K562 (cell line): ENCODE results near the gene ITGAE. TPM values are rescaled to one million over a fixed set of nuclear protein-coding genes. Genes with fewer than 3 reads are reported as not detected.

Source experiments
- ATAC-seq: fragments of 200-7000 bp; cut with Tn5 transposase; 3 replicates; pipeline ENCODE4 v1.9.1; 2020; ENCODE audit warnings: moderate library complexity
- BruUV-seq: library from RNA; stranded (reverse); fragments of 400-500 nt; replicated peaks from 2 replicates; lab custom pipeline; 2021; lab: Mats Ljungman, UMichigan
- CTCF ChIA-PET: fragments of 300-600 bp; formaldehyde crosslinking; extraction: SDS; loops from one replicate; lab custom pipeline; 2021; ENCODE audit warnings: low intra/inter-chr PET ratio; lab: Yijun Ruan, JAX
- POLR2A ChIA-PET: fragments of 300-600, 350-650 bp; sonication (Branson Sonifier 250); formaldehyde crosslinking; extraction: SDS; loops from one replicate; lab custom pipeline; 2021; ENCODE audit warnings: antibody characterized with exemption, inconsistent platforms; lab: Yijun Ruan, JAX
- DNase-seq, 4 experiments: peaks; one replicate each; pipeline versions ENCODE4 v3.0.0 to v3.0.0-alpha.2; 2011 to 2018; ENCODE audit warnings: low spot score in 3 of 4, mixed read lengths in 3 of 4; ENCODE audit errors: extremely low read depth in 1 of 4
- FAIRE-seq: peaks from 2 replicates; lab custom pipeline; 2011; peaks lifted over from hg19 to GRCh38; lab: Jason Lieb, UNC
- H2AFZ ChIP-seq: 2 replicates; pipeline ENCODE4 v1.6.0; 2011; ENCODE audit warnings: low read depth, low read length, control low read depth, inconsistent platforms
- H3K27ac ChIP-seq: fragments of 200-600 bp; 3 replicates; pipeline ENCODE4 v1.8.0; 2011; ENCODE audit warnings: low read depth, mild to moderate bottlenecking, control low read depth, inconsistent platforms, low read length, moderate library complexity, mixed read lengths; ENCODE audit errors: extremely low read depth
- H3K27me3 ChIP-seq, 2 experiments: fragments of 300-600 bp in 1 of 2; 2 replicates in 1 of 2; 3 replicates in 1 of 2; pipeline versions ENCODE4 v1.6.0 to v1.8.0; 2011; ENCODE audit warnings: inconsistent platforms in 2 of 2, low read length in 2 of 2, mild to moderate bottlenecking in 1 of 2, mixed read lengths in 1 of 2, moderate library complexity in 1 of 2; ENCODE audit not compliant: control insufficient read depth in 2 of 2, insufficient read depth in 2 of 2
- H3K36me3 ChIP-seq: fragments of 300-600 bp; 3 replicates; pipeline ENCODE4 v1.8.0; 2011; ENCODE audit warnings: mild to moderate bottlenecking, low read length, inconsistent platforms; ENCODE audit not compliant: control insufficient read depth, insufficient read depth
- H3K4me1 ChIP-seq, 2 experiments: fragments of 200-600 bp in 1 of 2; replicated peaks in 1 of 2; 2 replicates in 1 of 2; 3 replicates in 1 of 2; pipeline versions ENCODE4 v1.5.1 to v1.8.0; 2011; ENCODE audit warnings: inconsistent platforms in 2 of 2, low read length in 2 of 2, mild to moderate bottlenecking in 1 of 2, mixed read lengths in 1 of 2, moderate library complexity in 1 of 2; ENCODE audit not compliant: control insufficient read depth in 2 of 2, insufficient read depth in 2 of 2
- H3K4me2 ChIP-seq: 2 replicates; pipeline ENCODE4 v1.6.1; 2011; ENCODE audit warnings: low read length, control low read depth, inconsistent platforms, mixed read lengths; ENCODE audit not compliant: insufficient read depth
- H3K4me3 ChIP-seq: fragments of 200-600 bp; sonication (generic), shearing (Covaris generic); 2 replicates; pipeline ENCODE4 v1.5.1; 2016; ENCODE audit warnings: control low read depth, inconsistent platforms
- H3K79me2 ChIP-seq: fragments of 200-600 bp; 3 replicates; pipeline ENCODE4 v1.8.0; 2011; ENCODE audit warnings: low read length, inconsistent platforms; ENCODE audit not compliant: control insufficient read depth, insufficient read depth
- H3K9ac ChIP-seq, 2 experiments: 2 replicates each; pipeline versions ENCODE4 v1.6.0 to v1.6.1; 2011; ENCODE audit warnings: low read depth in 2 of 2, low read length in 2 of 2, control low read depth in 1 of 2, inconsistent platforms in 1 of 2, mild to moderate bottlenecking in 1 of 2, mixed read lengths in 1 of 2; ENCODE audit not compliant: insufficient read depth in 1 of 2
- H3K9me1 ChIP-seq: one replicate; pipeline ENCODE4 v1.6.0; 2011; ENCODE audit warnings: inconsistent platforms, mild to moderate bottlenecking, low read length, moderate library complexity; ENCODE audit not compliant: control insufficient read depth, insufficient read depth
- H3K9me3 ChIP-seq: replicated peaks from 2 replicates; pipeline ENCODE4 v1.5.1; 2011; ENCODE audit warnings: low read depth, low read length, inconsistent platforms; ENCODE audit not compliant: control insufficient read depth, insufficient read depth
- H4K20me1 ChIP-seq: replicated peaks from 2 replicates; pipeline ENCODE4 v1.6.1; 2011; ENCODE audit warnings: low read length, inconsistent platforms, mixed read lengths; ENCODE audit not compliant: control insufficient read depth, insufficient read depth
- ELK3 ChIP-seq: fragments of 450-650 bp; formaldehyde crosslinking; IDR thresholded peaks from 2 replicates; pipeline ENCODE4 v1.4.0; 2020; ENCODE audit warnings: mild to moderate bottlenecking
- HEY1 ChIP-seq: fragments of 250-450 bp; sonication (Bioruptor Pico); IDR thresholded peaks from 2 replicates; pipeline ENCODE4 v1.5.0; 2020; ENCODE audit warnings: mild to moderate bottlenecking, moderate library complexity, borderline replicate concordance
- HNRNPLL ChIP-seq: fragments of 200-400 bp; formaldehyde crosslinking; IDR thresholded peaks from 2 replicates; pipeline ENCODE4 v1.6.1; 2017; ENCODE audit warnings: low read length, low read depth, mild to moderate bottlenecking; ENCODE audit not compliant: poor library complexity, severe bottlenecking
- MAX ChIP-seq: sonication (generic); formaldehyde crosslinking; IDR thresholded peaks from 2 replicates; pipeline ENCODE4 v1.9.0; 2022; ENCODE audit warnings: mild to moderate bottlenecking, missing genetic modification reagents
- POLR2G ChIP-seq: fragments of 200-400 bp; formaldehyde crosslinking; IDR thresholded peaks from 2 replicates; pipeline ENCODE4 v1.6.1; 2017; ENCODE audit warnings: low read depth, mild to moderate bottlenecking, antibody characterized with exemption, low read length, moderate library complexity
- POLR2H ChIP-seq: IDR thresholded peaks from 2 replicates; pipeline ENCODE4 v1.6.1; 2016; ENCODE audit warnings: missing genetic modification characterization, low read depth, mild to moderate bottlenecking, control low read depth, missing compliant biosample characterization, moderate library complexity
- SIRT6 ChIP-seq: IDR thresholded peaks from one replicate; pipeline ENCODE4 v1.6.1; 2012; ENCODE audit warnings: low read depth, mild to moderate bottlenecking, control low read depth, inconsistent platforms, low read length, moderate library complexity
- SRSF7 ChIP-seq: fragments of 200-400 bp; formaldehyde crosslinking; optimal IDR thresholded peaks from 2 replicates; pipeline ENCODE3; 2017; ENCODE audit warnings: mild to moderate bottlenecking, low read depth, low read length
- STAT6 ChIP-seq: sonication (generic); formaldehyde crosslinking; IDR thresholded peaks from 2 replicates; pipeline ENCODE4 v1.8.1; 2023; ENCODE audit warnings: mild to moderate bottlenecking, missing genetic modification reagents
- ZNF134 ChIP-seq: fragments of 250-450 bp; sonication (Bioruptor Pico); conservative IDR thresholded peaks from 2 replicates; pipeline ENCODE4 v1.4.0; 2020
- WGBS: fragments of 100-300 bp; shearing (Covaris generic); methylation state at CpG from one replicate; pipeline ENCODE4 v1.1.6; 2016; ENCODE audit warnings: low coverage, mixed read lengths; ENCODE audit not compliant: insufficient coverage; ENCODE audit errors: missing lambda C conversion rate; 5-methylcytosine and 5-hydroxymethylcytosine counted together
- in situ Hi-C: fragments of 300-500 bp; cut with MboI; formaldehyde crosslinking; loops from 4 replicates; pipeline ENCODE4 v1.15.0; 2018; ENCODE audit warnings: inconsistent platforms, mixed read lengths
- intact Hi-C: fragments of 100-400 bp; cut with micrococcal nuclease; formaldehyde crosslinking; loops from 2 replicates; pipeline ENCODE4 v1.14.2; 2022
- polyA plus RNA-seq, 8 experiments: library from polyadenylated mRNA; depleted of rRNA in 4 of 8; stranded (reverse) in 5 of 8; unstranded in 3 of 8; fragments of >200 nt; fragmentation: Nextera tagmentation in 2 of 8; fragmentation: Illumina TruSeq in 1 of 8; extraction: Ambion mirVana in 2 of 8; extraction: Trizol in 1 of 8; gene quantifications; 2 replicates each; pipeline versions ENCODE4 v1.2.1 to v1.2.3, GENCODE V29; 2011 to 2014; ENCODE audit warnings: inconsistent platforms in 1 of 8, missing spikeins in 1 of 8
- total RNA-seq, 7 experiments: library from RNA; depleted of rRNA in 6 of 7; stranded (reverse); fragments of >200 nt in 6 of 7; fragmentation: Illumina TruSeq in 2 of 7; extraction: Trizol in 2 of 7; gene quantifications; 2 replicates each; pipeline versions ENCODE4 v1.2.1 to v1.2.3, GENCODE V29; 2011 to 2021; ENCODE audit warnings: low replicate concordance in 1 of 7
- TF ChIP-seq, protein P1 (sequence below): fragments of 450-650 bp; conservative IDR thresholded peaks from 2 replicates; pipeline ENCODE4 v1.6.1; 2016; ENCODE audit warnings: missing genetic modification characterization, low read depth, mild to moderate bottlenecking, control low read depth, missing compliant biosample characterization
- TF ChIP-seq, protein P2 (sequence below): fragments of 450-650 bp; formaldehyde crosslinking; IDR thresholded peaks from 2 replicates; pipeline ENCODE4 v1.4.0; 2022; ENCODE audit warnings: missing genetic modification characterization

The ITGAE gene
- total and polyA plus RNA-seq, 9 of the 15 experiments (the other 6 are each of a cell fraction or from before 2014, with no cell fraction given), result 14.8 to 160 (median 27.0) TPM

DNA sequence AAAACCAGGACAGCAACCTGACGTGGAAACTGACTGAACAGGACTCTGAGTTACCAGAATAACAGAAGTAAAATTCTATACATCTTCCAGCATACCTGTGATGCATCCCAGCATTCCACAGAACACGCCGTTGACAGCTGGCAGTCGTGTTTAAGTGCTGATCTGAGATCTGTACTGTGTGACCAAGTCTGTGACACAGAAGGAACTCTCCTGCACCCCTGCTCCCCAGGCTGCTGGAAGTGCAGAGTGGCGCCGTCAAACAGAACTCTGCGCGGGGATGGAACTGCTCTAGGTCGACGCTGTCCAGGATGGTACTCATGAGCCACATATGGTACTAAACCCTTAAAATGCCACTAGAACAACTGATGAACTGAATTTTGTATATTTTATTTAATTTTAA lies 804 bp upstream of the ITGAE start:
- Histone ChIP-seq H3K27ac (no peak overlapping the region), H3K9me3 (no peaks in the 10 kb centered on the region), H3K4me2 (no peak overlapping the region), H3K9ac (no peak overlapping the region), H3K27me3 (no peaks in the 10 kb centered on the region), H3K79me2 (no peaks in the 10 kb centered on the region), H3K4me3 (no peak overlapping the region), H3K36me3 (peaks cover 1% of the 10 kb centered on the region; the same call in 1 of the 3 replicates), H2AFZ (no peak overlapping the region), H4K20me1 (no peaks in the 10 kb centered on the region), H3K4me1 (peaks cover 0 to 2% of the 10 kb centered on the region in 2 experiments; a peak in 2 of 5 replicates), H3K9me1 (no peaks in the 10 kb centered on the region)
- no peak for FAIRE-seq
- in situ Hi-C loops (no loop called here), intact Hi-C loops (no loop called here)
- ChIA-PET CTCF (no interaction called here), POLR2A (no interaction called here)
- DNase-seq, result no peak
- ATAC-seq, result no peak
- WGBS, result 85% methylated on average over 5 of the region's 10 CpGs
- TF ChIP-seq, protein P1, sequence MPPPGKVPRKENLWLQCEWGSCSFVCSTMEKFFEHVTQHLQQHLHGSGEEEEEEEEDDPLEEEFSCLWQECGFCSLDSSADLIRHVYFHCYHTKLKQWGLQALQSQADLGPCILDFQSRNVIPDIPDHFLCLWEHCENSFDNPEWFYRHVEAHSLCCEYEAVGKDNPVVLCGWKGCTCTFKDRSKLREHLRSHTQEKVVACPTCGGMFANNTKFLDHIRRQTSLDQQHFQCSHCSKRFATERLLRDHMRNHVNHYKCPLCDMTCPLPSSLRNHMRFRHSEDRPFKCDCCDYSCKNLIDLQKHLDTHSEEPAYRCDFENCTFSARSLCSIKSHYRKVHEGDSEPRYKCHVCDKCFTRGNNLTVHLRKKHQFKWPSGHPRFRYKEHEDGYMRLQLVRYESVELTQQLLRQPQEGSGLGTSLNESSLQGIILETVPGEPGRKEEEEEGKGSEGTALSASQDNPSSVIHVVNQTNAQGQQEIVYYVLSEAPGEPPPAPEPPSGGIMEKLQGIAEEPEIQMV (tag), result no peak
- no peak for TF ChIP-seq HEY1 (CRISPR knock-in tag)
- TF ChIP-seq POLR2H (tag), result no peak
- no peak for TF ChIP-seq POLR2G
- TF ChIP-seq, protein P2, sequence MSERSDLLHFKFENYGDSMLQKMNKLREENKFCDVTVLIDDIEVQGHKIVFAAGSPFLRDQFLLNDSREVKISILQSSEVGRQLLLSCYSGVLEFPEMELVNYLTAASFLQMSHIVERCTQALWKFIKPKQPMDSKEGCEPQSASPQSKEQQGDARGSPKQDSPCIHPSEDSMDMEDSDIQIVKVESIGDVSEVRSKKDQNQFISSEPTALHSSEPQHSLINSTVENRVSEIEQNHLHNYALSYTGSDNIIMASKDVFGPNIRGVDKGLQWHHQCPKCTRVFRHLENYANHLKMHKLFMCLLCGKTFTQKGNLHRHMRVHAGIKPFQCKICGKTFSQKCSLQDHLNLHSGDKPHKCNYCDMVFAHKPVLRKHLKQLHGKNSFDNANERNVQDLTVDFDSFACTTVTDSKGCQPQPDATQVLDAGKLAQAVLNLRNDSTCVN, result no peak
- no peak for TF ChIP-seq ZNF134 (CRISPR knock-in tag)
- no peak for TF ChIP-seq SIRT6
- TF ChIP-seq SRSF7, result no peak
- TF ChIP-seq MAX (CRISPR knock-in tag), result no peak
- TF ChIP-seq STAT6 (CRISPR knock-in tag), result no peak
- no peak for TF ChIP-seq HNRNPLL
- TF ChIP-seq ELK3, result no peak
- no TSS peak for BruUV-seq
